Heart left ventricle (tissue), 13 donors: ENCODE data around the gene IGSF22.
"Not testable (repeated sequence)": the region's sequence is repeated elsewhere in the genome, so short reads cannot be mapped to it uniquely, and the experiment has no call there.

ENCODE experiments used
- POLR2A ChIP-seq, 2 donors: fragments of 450-650 bp; IDR thresholded peaks; one replicate each; pipeline ENCODE4 v1.6.1; 2017; ENCODE audit warnings: antibody characterized with exemption in 2 of 2, mild to moderate bottlenecking in 2 of 2, moderate library complexity in 2 of 2
- TF ChIP-seq, protein P1 (sequence below), 12 donors: fragments of 200-600 bp; sonication (generic) in 4 of 12; IDR thresholded peaks; one replicate each; pipeline versions ENCODE4 v1.5.0 to v1.8.0; 2018 to 2022; ENCODE audit warnings: antibody characterized with exemption in 12 of 12, mild to moderate bottlenecking in 5 of 12
- donor health status: ischemic (EF 13 %, LVEDD 7.1; RV severe dilation, severe dysfunction).
- donor health status: DM: no; HTN: yes; CAD: no.
- donor health status: DM: no; HTN: no; CAD: no.
- donor health status: ischemic (EF 25% LVEDD 6.9; RV normal size, moderate dysfunction).
- donor health status: ischemic (EF 25% LVEDD 5.7; RV mildly dilated, moderate dysfunction).
- donor health status: ischemic (EF 35%, LVEDD 5.7; RV mildly dilated, moderate dysfunction).
- donor health status: nonischemic (EF 11% LVEDD 7.7; RV severe dilation, severe dysfunction).
- donor health status: DM: yes; HTN: yes; CAD: no.
- donor health status: PGD.
- donor health status: ischemic (EF 29% LVEDD 5.4; RV normal size, mild dysfunction).
- donor health status: nonischemic (EF 23%, LVEDD 6.1; RV moderate dilation, normal function).

DNA sequence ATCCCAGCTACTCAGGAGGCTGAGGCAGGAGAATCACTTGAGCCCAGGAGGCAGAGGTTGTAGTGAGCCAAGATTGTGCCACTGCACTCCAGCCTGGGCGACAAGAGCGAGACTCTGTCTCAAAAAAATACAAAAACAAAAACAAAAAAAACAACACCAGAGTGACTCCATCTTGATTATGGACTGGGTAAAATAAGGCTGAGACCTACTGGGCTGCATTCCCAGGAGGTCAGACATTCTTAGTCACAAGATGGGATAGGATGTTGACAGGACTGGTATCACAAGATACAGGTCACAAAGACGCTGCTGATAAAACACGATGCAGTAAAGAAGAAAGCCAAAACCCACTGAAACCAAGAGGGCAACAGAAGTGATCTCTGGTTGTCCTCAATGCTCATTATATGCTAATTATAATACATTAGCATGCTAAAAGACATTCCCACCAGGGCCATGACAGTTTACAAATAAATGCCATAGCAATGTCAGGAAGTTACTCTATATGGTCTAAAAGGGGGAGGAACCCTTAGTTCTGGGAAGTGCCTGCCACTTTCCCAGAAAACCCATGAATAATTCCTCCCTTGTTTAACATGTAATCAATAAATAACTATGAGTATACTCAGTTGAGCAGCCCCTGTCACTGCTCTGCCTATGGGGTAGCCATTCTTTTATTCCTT lies 34.4 kb downstream of the IGSF22 start:
- TF ChIP-seq POLR2A (IDR thresholded peaks at IDR 0.05): not testable (repeated sequence)
- TF ChIP-seq, protein P1, sequence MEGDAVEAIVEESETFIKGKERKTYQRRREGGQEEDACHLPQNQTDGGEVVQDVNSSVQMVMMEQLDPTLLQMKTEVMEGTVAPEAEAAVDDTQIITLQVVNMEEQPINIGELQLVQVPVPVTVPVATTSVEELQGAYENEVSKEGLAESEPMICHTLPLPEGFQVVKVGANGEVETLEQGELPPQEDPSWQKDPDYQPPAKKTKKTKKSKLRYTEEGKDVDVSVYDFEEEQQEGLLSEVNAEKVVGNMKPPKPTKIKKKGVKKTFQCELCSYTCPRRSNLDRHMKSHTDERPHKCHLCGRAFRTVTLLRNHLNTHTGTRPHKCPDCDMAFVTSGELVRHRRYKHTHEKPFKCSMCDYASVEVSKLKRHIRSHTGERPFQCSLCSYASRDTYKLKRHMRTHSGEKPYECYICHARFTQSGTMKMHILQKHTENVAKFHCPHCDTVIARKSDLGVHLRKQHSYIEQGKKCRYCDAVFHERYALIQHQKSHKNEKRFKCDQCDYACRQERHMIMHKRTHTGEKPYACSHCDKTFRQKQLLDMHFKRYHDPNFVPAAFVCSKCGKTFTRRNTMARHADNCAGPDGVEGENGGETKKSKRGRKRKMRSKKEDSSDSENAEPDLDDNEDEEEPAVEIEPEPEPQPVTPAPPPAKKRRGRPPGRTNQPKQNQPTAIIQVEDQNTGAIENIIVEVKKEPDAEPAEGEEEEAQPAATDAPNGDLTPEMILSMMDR (IDR thresholded peaks at IDR 0.05): not testable (repeated sequence)
